Erythroblast (primary cell): Measurements from ENCODE around the gene UTP14C.

Source experiments
- GATA1 ChIP-seq: IDR thresholded peaks from 2 replicates; pipeline ENCODE4 v1.6.1; 2011; ENCODE audit warnings: low read depth, mild to moderate bottlenecking, control low read depth, low read length, moderate library complexity
- POLR2A ChIP-seq: IDR thresholded peaks from 2 replicates; pipeline ENCODE4 v1.6.1; 2011; ENCODE audit warnings: mild to moderate bottlenecking, low read length

DNA sequence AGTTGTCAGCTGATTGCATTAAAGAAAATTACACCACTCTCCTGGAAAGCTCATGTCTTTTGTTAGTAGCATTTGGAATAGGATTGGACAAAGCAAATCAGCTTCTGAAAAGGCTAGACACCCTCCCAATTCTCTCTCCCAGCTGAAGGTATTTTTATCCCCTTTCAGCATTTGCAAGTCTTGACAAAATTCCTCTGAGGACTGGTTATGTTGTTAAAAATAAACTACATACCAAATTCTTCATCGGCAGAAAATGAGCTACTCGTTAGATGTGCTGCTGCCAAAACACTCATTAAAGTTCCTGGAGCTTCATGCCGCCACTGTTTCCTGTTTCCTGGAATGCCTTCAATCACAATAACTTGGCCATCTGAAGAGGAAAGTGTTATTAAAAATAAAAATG is 37.1 kb downstream of the UTP14C start:
- TF ChIP-seq POLR2A (no peak), GATA1 (no peak)
